ENCODE measurements around the gene MAD1L1. TPM values are rescaled to one million over a fixed set of nuclear protein-coding genes. Genes with fewer than 3 reads are reported as not detected.

Gene MAD1L1
- total RNA-seq, 1 experiment from 2014 or later: 163 TPM

DNA sequence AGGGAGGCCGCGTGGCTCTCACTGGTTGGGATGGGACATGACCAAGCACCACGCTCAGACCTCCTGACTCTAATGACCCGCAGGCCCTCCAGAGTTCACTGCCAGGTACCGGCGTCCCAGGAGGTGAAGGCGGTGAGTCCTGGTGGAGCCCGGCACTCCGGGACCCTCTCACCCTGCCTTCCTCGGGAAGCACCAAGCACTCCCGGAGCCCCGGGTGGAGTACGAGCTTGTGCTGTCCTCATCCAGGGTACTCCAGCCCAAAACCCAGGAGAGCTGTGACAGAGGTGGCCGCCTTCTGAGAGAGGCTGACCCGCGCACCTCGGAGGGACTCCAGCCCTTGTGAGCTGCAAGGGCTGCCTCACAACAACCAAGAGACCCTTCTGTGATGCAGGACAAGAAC is 9.4 kb downstream of the MAD1L1 start:
- in situ Hi-C loops (cut with HindIII; ENCODE audit: low sequenced_read_pairs): no loop called here
- no peak for DNase-seq (ENCODE audit: low spot score)

DNA sequence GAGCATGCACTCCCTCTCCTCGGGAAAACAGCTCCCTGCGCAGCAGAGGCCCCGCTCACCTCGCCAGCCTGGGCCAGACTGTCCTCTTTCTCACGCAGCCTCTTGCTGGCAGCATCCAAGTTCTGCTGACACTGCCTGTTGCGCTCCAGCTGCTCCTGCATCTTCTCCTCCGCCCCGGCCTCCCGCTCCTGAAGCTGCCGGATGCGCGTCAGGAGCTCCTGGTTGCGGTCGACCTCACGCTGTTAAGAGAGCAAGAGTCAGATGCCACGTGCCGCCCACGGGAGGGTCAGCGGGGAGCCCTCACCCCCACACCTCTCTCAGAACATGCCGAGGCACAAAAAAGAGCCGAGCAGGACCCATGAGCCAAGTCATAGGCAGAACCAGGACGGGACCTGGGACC is 10.2 kb downstream of the MAD1L1 start:
- DNase-seq (ENCODE audit: low spot score): no peak
- in situ Hi-C loops (cut with HindIII; ENCODE audit: low sequenced_read_pairs): no loop called here

DNA sequence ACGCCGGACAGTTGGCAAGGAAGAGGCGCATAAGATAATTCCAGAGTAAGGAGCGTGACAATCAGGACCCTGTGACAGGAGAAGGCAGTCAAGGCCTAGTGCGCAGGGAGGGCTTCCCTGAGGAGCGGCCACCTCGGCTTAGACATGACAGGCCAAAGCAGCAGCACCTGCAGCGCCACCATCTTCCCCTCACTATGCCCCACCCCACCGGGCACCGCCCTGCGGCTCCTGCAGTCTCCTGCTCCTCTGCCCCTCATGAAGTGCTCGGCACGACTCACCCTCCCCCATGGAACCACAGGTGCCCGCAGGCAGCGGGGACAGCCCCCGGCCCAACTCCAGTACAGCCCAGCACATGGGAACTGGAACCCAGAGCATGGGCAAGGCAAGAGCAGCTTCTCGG is 11.8 kb downstream of the MAD1L1 start:
- DNase-seq (ENCODE audit: low spot score): no peak
- in situ Hi-C loops (cut with HindIII; ENCODE audit: low sequenced_read_pairs): no loop called here

DNA sequence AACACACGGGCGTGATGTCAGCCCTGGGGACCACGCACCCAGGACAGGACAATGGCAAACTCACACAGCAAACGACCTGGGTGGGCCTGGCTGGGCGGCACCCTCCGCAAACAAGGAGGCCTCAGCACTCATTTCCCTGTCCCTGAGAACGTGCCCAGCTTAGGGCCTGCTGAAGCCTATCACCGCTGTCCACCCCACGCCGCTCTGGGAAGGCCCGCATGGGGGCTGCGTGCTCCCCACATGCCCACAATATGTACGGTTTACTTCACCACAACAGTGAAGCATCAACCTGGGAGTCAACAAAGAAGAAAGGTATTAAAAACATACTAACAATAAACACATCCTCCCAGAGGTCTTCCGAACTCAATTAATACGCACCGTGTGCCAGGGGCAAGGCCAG is 12.2 kb downstream of the MAD1L1 start:
- no peak for DNase-seq (ENCODE audit: low spot score)
- in situ Hi-C loops (cut with HindIII; ENCODE audit: low sequenced_read_pairs): no loop called here

DNA sequence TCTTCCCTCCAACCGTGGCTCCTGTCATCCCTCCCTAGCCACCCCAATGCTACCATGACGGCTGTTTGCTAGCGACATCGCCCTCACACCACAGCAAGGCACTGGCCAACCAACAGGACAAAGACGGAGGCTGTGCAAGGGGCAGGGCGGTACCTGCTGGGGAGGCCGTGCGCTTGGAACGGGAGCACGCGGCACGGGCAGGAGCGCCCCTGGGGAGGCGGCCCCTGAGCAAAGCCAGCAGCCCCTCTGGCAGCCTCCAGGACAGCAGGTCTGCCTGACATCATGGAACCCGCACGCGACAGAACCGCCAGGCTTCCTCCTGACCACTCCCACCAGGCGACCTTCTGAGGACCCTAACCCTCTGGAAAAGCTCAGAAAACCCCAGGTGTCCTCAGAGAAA is 12.7 kb downstream of the MAD1L1 start:
- DNase-seq (ENCODE audit: low spot score): no peak
- in situ Hi-C loops (cut with HindIII; ENCODE audit: low sequenced_read_pairs): no loop called here

DNA sequence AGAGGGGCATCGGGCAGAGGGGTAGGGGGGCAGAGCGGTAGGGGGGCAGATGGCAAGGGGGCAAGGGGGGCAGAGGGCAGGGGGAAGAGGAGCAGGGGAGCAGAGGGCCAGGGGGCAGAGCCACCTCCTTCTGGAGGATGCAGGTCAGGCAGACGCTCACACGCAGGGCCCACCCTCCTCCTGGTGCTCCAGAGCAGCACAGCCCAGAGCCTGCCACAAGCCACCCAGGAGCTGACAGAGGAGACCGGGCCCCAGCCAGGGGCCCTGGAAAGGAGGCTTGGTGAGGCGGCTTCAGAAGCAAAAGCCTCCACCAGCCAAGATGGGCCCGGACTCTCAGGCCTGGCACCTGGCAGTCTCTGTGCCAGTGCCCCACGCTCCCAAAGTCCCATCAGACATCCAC is 13.1 kb downstream of the MAD1L1 start:
- DNase-seq (ENCODE audit: low spot score): no peak
- in situ Hi-C loops (cut with HindIII; ENCODE audit: low sequenced_read_pairs): no loop called here

DNA sequence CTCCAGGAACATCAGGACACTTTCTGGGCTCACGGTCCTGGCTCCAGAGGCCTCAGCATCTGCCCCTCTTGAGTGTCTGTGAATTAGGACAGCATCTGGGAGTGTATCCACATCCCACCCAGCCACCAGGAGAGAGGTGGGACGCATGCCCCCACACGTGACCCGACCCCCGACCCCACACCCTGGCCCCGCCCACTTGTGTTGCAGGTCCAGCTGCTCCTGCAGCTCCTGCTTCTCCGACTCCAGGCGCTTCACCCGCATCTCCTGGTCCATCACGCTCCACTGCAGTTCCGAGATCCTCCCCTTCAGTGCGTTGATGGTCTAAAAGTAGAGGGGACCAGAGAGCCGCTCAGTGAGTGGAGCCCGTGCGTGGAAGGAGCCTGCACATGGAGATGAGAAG is 13.6 kb downstream of the MAD1L1 start:
- in situ Hi-C loops (cut with HindIII; ENCODE audit: low sequenced_read_pairs): no loop called here

DNA sequence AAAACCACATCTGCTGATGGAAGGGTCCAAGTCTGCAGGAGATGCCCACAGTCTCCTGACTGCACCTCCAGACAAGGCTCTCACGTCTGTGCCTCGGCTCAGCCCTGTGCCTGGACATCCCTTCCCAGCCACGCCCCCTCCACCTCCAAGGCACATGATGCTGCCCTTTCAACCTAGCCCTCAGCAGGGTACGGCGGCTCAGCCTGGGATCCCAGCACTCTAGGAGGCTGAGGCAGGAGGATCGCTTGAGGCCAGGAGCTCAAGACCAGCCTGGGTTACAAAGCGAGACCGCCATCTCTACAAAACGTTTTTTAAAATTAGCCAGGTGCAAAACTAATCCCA is 14.3 kb downstream of the MAD1L1 start:
- DNase-seq (ENCODE audit: low spot score): no peak
- in situ Hi-C loops (cut with HindIII; ENCODE audit: low sequenced_read_pairs): no loop called here

More for the DNA sequence above, 13.6 kb downstream of the MAD1L1 start:
- no peak for DNase-seq (ENCODE audit: low spot score)

DNA sequence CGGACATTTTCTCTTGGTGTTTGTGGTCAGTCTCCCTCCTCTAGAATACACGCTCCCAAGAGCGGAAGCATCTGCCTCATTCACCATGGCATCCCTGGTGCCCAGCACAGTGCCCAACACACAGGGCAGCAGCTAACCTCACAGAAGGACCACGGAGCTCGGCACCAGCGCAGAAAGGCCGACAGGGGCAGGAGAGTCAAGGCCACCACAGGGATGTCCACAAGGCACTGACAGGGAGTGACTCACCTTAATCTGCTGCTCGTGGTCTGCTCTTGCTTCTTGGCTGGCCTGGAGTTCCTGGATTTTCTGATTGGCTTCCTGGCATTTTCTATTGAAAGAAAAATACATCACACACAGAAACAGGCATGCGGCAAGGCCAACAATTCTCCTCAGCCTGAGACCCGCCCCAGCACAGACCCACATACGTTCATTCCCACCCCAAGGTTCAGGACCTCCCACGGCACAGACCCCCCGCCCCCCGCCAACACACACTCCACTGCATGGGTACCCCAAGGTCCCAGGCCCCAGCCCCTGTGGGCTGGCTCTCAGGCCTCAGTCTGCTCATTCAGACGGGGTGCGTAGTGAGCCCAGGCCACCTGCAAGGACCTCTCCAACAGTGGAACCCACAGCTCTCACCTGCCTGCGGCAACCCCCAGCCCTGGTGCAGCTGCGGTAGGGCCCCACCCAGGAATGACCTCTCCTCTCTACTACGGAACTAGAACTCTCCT is 14.9 kb downstream of the MAD1L1 start:
- in situ Hi-C loops (cut with HindIII; ENCODE audit: low sequenced_read_pairs): no loop called here

DNA sequence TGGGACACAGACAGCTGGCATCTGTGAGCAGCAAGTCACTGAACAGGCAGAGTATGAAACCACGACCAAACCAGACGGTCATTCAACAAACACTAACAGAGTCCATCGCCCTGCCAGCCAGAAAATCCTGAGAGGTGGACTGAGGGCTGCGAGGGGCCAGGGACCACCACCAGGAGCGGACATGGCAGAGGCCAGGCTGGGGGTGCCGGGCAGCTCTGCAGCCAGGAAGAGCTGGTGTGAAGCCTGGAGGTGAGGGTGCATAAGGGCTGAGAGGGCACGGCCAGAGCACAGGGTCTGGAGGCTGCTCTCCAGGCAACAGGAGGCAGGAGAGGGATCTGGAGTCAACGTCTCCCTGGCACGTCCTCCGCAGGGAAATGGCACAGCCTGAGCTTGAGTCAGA is 15.5 kb downstream of the MAD1L1 start:
- DNase-seq (ENCODE audit: low spot score): no peak
- in situ Hi-C loops (cut with HindIII; ENCODE audit: low sequenced_read_pairs): no loop called here

More for the DNA sequence above, 14.9 kb downstream of the MAD1L1 start:
- no peak for DNase-seq (ENCODE audit: low spot score)

DNA sequence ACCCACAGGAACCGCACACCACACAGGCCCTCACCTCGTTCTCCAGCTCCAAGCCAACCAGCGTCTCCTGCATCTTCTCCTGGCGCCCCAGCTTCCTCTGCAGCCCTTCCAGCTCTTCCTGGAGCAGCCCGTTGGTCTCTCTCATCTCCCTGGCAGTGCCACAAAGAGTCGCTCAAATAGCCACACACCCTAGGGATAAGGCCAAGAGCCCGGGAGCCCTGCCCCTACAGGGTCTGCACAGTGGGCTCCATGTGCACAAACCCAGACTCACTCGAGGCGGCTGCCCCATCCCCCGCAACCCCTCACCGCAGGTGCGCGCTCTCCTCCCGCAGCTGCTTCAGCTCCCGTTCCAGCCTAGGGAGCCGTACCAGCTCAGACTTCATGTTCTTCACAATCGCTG is 16.9 kb downstream of the MAD1L1 start:
- in situ Hi-C loops (cut with HindIII; ENCODE audit: low sequenced_read_pairs): no loop called here
- DNase-seq (ENCODE audit: low spot score): no peak

DNA sequence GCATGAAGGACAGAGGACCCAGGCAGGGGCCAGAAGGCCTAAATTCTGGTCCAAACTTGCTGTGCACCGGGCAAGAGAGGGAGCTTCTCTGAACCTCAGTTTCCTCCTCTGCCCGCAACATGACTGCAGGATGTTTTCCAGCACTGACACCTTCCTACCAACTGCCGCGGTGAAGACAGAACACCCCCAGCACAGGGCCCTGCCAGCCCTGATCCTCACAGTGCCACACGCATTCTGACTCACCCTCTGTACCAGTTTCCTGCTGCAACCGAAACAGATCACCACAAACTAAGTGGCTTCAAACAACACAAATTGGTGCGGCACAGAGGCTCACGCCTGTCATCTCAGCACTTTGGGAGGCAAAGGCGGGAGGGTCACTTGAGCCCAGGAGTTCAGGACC is 18.1 kb downstream of the MAD1L1 start:
- no peak for DNase-seq (ENCODE audit: low spot score)
- in situ Hi-C loops (cut with HindIII; ENCODE audit: low sequenced_read_pairs): no loop called here

DNA sequence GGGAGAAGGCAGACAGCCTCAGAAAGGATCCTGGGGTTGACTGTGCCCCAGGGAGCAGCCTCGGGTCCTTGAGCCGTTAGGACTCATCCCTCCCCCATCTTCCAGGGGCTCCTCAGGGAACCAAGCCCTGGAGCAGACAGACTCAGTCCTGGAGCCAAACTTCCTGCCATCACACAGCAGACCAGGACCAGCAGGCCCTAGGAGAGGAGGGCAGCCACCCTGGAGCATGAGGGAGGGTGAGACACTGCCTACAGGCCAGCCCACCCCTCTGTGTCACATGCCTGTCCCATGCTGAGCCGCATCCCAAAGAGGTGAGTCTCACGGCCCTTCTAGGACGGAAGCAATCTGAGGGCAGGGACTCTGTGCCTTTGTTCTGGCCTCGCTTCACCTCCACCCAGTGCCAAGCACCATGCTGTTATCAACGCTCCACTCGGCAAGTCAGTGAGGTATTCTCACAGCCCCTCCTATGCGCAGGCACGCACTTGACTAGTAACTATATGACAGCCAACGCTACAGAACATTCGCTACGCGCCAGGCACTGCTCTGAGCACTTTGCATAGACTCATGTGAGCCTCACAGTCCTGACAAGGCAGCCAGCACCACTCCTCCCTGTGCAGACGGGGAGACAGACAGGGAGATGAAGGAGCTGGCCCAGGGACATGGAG is 19.1 kb downstream of the MAD1L1 start:
- in situ Hi-C loops (cut with HindIII; ENCODE audit: low sequenced_read_pairs): no loop called here
- no peak for DNase-seq (ENCODE audit: low spot score)

DNA sequence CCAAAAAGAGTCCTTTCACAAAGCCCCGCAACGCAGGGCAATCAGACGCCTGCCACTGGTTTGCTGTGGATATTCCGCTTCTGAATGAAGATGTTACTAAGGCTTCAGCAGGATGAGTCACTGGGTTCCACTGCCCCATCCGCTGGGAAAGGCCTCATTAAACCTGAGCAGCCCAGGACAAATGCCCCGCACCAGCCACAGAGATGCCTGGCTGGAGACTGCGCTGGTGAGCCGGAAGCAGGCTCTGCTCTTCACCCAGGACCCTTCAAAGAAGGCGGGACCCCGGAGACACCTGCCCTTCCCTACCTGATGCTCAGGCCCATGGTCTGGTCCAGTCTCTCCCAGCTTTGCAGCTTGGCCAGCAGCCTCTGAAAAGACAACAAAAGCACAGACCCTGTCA is 19.8 kb downstream of the MAD1L1 start:
- DNase-seq (ENCODE audit: low spot score): no peak
- in situ Hi-C loops (cut with HindIII; ENCODE audit: low sequenced_read_pairs): no loop called here

DNA sequence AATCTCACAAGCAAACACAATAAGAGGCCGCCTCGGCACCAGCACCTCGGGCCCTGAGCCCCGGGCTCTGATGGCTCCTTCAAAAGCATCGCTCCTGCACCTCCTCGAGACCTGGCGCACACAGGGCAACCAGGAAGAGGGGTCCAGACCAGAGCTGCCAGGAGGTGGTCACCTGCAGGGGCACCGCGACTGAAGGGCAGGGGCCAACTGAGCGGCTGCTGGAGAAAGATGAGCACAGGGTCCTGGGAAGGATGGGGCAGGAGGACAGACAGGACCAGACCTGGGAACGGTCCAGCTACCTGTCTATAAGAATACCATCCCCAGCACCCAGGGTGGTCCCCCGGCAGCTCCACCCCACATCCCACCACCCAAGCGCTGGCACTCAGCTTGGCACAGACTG is 20.8 kb downstream of the MAD1L1 start:
- DNase-seq (ENCODE audit: low spot score): no peak
- in situ Hi-C loops (cut with HindIII; ENCODE audit: low sequenced_read_pairs): no loop called here

DNA sequence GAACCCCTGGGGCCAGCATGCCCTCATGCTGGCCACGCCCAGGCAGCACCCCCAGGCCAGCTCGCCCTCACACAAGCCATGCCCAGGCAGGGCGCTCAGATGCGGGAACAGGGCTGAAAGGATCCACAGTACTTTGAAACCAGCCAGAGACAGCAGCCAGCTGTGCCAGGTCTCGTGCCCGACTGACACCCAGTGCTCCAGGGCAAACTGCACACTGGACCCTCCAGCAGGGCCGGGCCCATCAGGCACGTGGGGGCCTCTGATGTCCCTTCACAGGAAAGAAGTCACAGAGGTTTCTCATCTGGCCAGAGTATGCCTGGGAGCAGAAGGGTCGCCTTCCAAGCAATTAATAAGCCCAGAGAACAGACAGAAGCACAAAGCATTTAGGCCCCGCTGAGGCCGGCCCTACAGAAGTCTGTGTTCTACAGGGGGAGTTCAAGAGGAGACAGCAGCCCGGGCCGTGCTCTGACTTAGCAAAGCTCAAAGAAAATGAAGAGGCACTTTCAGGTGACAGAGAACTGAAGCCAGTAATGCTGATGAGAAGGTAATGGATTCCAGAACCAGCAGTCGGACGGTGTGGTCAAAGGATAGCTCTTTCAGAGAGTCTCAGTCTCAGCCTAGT is 21.4 kb downstream of the MAD1L1 start:
- in situ Hi-C loops (cut with HindIII; ENCODE audit: low sequenced_read_pairs): no loop called here
- DNase-seq (ENCODE audit: low spot score): no peak

DNA sequence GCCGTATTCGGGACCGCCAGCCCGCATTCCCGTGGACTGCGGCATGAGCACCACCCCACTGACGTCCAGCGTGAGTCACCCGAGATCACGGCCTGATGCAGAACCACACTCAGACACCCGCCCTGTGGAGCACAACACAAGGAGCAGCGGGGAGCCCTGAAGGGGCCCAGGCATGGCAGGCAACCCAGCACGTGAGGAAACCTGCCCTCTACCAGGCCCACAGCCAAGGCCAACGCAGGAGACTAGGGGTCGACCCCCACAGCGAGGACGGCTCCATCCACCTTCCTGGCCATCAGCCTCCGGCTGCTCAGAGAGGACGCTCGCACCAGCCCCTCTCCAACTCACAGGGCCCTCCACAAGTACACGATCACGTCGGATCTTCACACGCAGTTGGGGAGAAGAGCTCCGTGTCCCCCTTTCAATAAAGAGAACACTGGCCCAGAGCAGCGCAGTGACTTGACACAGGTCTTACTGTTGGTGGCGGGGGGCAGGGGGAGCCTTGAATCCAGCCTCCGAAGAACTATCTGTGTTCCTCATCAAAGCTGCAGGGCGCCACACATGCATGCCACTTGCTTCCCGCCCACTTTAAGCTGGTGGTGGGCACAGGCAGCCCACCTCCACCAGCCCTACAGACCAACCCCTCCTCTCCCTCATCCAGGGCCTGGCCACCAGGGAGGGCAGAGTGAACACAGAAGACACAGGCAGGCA is 22.0 kb downstream of the MAD1L1 start:
- DNase-seq (ENCODE audit: low spot score): no peak
- in situ Hi-C loops (cut with HindIII; ENCODE audit: low sequenced_read_pairs): no loop called here

DNA sequence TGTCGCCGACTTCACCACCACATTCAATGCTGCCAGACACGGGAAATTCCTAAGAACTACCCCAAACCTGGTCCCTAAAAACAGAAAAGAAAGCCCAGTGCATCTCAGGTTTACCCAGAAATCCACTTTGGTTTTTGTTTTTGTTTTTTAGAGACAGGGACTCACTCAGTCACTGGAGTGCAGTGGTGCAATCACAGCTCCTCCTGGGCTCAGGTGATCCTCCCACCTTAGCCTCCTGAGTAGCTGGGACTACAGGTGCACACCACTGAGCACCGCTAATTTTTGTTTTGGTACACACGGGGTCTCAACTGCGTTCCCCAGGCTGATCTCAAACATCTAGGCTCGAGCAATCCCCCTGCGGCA is 22.8 kb downstream of the MAD1L1 start:
- in situ Hi-C loops (cut with HindIII; ENCODE audit: low sequenced_read_pairs): no loop called here
- DNase-seq (ENCODE audit: low spot score): no peak

DNA sequence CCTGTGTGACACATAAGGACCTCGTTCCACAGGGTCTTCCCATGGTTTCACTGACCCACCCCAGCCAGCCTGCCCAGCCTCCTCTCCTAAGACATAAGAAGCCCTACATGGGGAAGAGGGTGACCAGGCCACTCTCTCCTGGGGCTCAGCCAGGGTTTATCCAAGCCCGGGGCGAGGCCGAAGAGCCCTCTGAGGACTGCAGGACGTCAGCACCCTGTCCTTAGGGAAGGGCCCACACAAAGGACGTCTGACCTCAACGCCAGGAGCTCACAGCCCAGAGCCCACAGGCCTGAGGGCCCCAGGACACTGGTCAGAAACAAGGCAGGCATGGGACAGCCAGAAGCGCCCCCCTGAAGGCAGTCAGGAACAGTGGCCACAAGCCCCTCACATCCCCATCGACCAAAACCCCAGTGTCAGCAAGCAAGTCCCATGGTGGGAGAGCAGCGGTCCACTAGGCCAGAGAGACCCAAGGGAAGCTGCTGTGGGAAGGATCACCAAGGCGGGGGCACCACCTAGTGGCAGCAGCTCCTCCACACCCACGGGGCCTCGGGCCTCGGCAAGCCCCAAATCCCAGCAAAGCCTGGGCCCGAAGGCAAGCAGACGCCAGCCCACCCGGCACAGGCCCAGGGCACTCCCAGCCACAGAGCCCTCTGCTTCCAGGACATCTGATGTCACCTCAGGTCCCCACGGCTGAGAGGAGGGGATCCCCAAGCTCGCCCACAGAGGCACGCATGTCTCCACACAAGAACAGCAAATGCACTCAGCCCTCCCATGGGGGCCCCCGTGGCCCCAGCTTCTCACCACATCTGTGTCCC is 23.4 kb downstream of the MAD1L1 start:
- DNase-seq (ENCODE audit: low spot score): peak; percentile 64
- in situ Hi-C loops (cut with HindIII; ENCODE audit: low sequenced_read_pairs): no loop called here

Data from G401 (cell line).